Measurements from ENCODE around the gene INPP5A. TPM values are rescaled to one million over a fixed set of nuclear protein-coding genes. Genes with fewer than 3 reads are reported as not detected.

INPP5A gene
- total RNA-seq, 1 donor from 2014 or later: 105 TPM

- no peak for TF ChIP-seq CTCF (IDR thresholded peaks at IDR 0.05; ENCODE audit: borderline replicate concordance)
- no peaks in the 10 kb centered on the region for H3K9me3 ChIP-seq (replicated peaks)
- DNase-seq: peak; percentile 12
- H3K36me3 ChIP-seq: no peaks in the 10 kb centered on the region
- intact Hi-C loops (cut with micrococcal nuclease): no loop called here
- H3K27ac ChIP-seq (replicated peaks): peak overlapping the region; percentile 90
- no peak overlapping the region for H3K4me3 ChIP-seq
- peaks cover 96% of the 10 kb centered on the region for H3K4me1 ChIP-seq
- H3K27me3 ChIP-seq (ENCODE audit: low read depth): no peaks in the 10 kb centered on the region
Measured at GRCh38 chr10:132628966-132629900, 91.6 kb downstream of the INPP5A start.

DNA sequence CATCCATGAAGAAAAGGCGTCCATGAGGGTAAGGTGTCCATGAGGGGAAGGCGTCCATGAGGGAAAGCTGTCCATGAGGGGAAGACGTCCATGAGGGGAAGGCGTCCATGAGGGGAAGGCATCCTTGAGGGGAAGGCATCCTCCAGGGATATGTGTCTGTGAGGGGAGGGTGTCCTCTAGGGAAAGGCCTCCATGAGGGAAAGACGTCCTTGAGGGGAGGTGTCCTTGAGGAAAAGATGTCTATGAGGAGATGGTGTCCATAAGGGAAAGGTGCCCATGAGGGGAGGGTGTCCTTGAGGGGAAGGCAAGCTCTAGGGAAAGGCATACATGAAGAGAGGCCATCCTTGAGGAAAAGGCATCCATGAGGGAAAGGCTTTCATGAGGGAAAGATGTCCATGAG, 92.6 kb downstream of the INPP5A start:
- DNase-seq: no peak
- Histone ChIP-seq H3K4me3 (no peak overlapping the region), H3K9me3 (replicated peaks) (no peaks in the 10 kb centered on the region), H3K27ac (replicated peaks) (peak overlapping the region; percentile 94), H3K36me3 (no peaks in the 10 kb centered on the region), H3K27me3 (ENCODE audit: low read depth) (no peaks in the 10 kb centered on the region), H3K4me1 (peaks cover 97% of the 10 kb centered on the region)
- no peak for TF ChIP-seq CTCF (IDR thresholded peaks at IDR 0.05; ENCODE audit: borderline replicate concordance)
- intact Hi-C loops (cut with micrococcal nuclease): no loop called here

DNA sequence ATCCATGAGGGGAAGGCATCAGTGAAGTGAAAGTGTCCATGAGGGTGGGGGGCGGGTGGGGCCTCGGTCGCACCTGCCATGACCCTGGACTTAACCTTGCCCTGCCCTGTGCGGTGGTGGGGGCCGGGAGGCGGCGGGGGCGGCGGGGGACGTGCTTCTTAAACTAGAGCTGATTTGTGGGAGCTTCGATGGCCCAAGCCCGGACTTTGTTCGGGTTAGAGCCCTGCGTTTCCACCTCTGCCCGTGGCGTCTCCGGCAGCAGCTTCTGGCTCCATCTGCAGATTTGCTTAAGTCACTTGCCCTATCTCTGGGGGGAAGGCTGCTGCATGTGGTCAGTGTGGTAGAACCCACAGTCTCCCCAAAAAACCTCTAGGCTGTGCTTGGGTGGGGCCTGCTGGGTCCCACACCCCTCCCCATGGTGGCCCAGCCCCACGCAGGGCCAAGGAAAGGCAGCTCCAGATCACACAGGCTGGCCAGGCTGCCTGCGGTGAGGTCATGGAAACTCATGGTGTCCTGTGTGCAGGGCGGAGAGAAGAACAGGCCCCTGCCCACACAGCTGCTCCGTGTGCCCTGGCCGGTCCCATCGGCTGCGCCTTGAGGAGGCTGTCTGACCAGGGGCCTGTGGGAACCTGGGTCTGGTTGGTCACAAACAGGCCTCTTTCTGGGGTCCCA, 93.2 kb downstream of the INPP5A start:
- H3K4me1 ChIP-seq: peaks cover 94% of the 10 kb centered on the region
- H3K27ac ChIP-seq (replicated peaks): peak overlapping the region; percentile 94
- no peaks in the 10 kb centered on the region for H3K36me3 ChIP-seq
- no peak for TF ChIP-seq CTCF (IDR thresholded peaks at IDR 0.05; ENCODE audit: borderline replicate concordance)
- H3K4me3 ChIP-seq: peak overlapping the region; percentile 44
- intact Hi-C loops (cut with micrococcal nuclease): no loop called here
- no peaks in the 10 kb centered on the region for H3K27me3 ChIP-seq (ENCODE audit: low read depth)
- peak; percentile 84 for DNase-seq
- H3K9me3 ChIP-seq (replicated peaks): no peaks in the 10 kb centered on the region

DNA sequence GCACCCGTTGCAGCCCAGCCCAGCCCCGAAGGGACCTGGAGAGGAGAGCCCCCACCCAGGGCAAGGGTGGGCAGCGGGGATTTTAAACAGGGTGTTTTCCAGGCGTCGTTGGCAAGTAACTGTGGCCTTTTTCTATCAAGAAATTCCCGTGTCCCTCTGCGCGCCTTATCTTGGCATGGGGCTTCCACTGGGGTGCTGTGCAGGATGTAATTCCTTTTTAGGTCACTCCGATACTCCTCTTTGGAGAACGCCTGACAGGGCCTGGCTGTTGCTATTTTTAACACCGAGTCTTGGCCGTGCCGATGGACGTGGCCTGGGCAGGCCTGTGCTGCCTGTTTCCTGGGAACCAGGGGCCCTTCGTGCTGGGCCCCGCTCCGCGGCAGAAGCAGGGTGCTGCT, 93.8 kb downstream of the INPP5A start:
- peaks cover 95% of the 10 kb centered on the region for H3K4me1 ChIP-seq
- H3K9me3 ChIP-seq (replicated peaks): no peaks in the 10 kb centered on the region
- intact Hi-C loops (cut with micrococcal nuclease): no loop called here
- DNase-seq: peak; percentile 79
- no peak for TF ChIP-seq CTCF (IDR thresholded peaks at IDR 0.05; ENCODE audit: borderline replicate concordance)
- no peaks in the 10 kb centered on the region for H3K36me3 ChIP-seq
- peak overlapping the region; percentile 94 for H3K27ac ChIP-seq (replicated peaks)
- peak overlapping the region; percentile 44 for H3K4me3 ChIP-seq
- no peaks in the 10 kb centered on the region for H3K27me3 ChIP-seq (ENCODE audit: low read depth)

DNA sequence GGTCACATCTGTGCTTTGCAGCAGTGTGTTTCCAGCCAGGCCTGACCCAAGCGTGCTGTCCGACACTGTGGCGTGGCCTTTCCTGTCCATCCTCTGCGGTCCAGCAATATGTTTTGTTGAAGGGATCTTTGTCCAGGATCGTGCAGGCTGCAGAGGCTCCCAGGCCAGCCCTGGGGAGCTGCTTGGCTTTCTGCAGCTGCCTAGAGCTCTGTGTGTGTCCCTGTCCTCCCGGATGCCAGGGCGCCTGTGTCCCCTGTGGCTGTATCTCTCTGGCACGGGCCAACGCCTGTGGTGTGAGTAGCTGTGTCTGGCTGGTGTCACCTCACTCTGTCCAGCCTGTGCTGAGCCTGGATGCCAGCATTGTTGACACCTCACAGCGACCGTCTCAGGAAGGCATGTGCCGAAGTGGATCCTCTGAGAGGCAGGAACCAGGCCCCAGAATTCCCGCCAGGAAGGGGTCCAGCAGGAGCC, 94.5 kb downstream of the INPP5A start:
- Histone ChIP-seq H3K4me3 (peak overlapping the region; percentile 44), H3K27me3 (ENCODE audit: low read depth) (no peaks in the 10 kb centered on the region), H3K9me3 (replicated peaks) (no peaks in the 10 kb centered on the region)

More for the DNA sequence above, 94.5 kb downstream of the INPP5A start:
- H3K4me1 ChIP-seq: peaks cover 95% of the 10 kb centered on the region
- no peaks in the 10 kb centered on the region for H3K36me3 ChIP-seq
- DNase-seq: peak; percentile 79
- no peak for TF ChIP-seq CTCF (IDR thresholded peaks at IDR 0.05; ENCODE audit: borderline replicate concordance)
- intact Hi-C loops (cut with micrococcal nuclease): no loop called here
- H3K27ac ChIP-seq (replicated peaks): peak overlapping the region; percentile 94

All from left ventricle myocardium inferior (tissue), 1 donor.